Ascending aorta (tissue), 2 donors: Measurements from ENCODE around the gene OTULIN. TPM values are rescaled to one million over a fixed set of nuclear protein-coding genes. Genes with fewer than 3 reads are reported as not detected.

Source experiments
- DNase-seq, 2 donors: peaks; one replicate each; pipeline ENCODE4 v3.0.0-alpha.2; 2019; ENCODE audit warnings: low spot score in 2 of 2
- H3K27ac ChIP-seq, 2 donors: fragments of 200-600 bp; sonication (generic); one replicate each; pipeline ENCODE4 v1.5.1; 2016 to 2017; ENCODE audit warnings: mild to moderate bottlenecking in 1 of 2
- H3K27me3 ChIP-seq: fragments of 200-600 bp; sonication (generic); one replicate; pipeline ENCODE4 v1.5.1; 2017
- H3K36me3 ChIP-seq, 2 donors: fragments of 200-600 bp; sonication (generic); one replicate each; pipeline ENCODE4 v1.5.1; 2016
- H3K4me1 ChIP-seq, 2 donors: fragments of 200-600 bp; sonication (generic); one replicate each; pipeline ENCODE4 v1.5.1; 2016 to 2017; ENCODE audit warnings: mild to moderate bottlenecking in 1 of 2
- H3K4me3 ChIP-seq, 2 donors: fragments of 200-600 bp; sonication (generic); one replicate each; pipeline ENCODE4 v1.5.1; 2016 to 2017; ENCODE audit warnings: mild to moderate bottlenecking in 1 of 2
- H3K9me3 ChIP-seq, 2 donors: fragments of 200-600 bp; sonication (generic); one replicate each; pipeline ENCODE4 v1.5.1; 2016
- CTCF ChIP-seq, 3 experiments: fragments of 200-600 bp in 2 of 3; fragments of 450-650 bp in 1 of 3; sonication (generic) in 2 of 3; IDR thresholded peaks; one replicate each; pipeline ENCODE4 v1.5.1; 2016 to 2019; ENCODE audit warnings: antibody characterized with exemption in 3 of 3, mild to moderate bottlenecking in 1 of 3, moderate library complexity in 1 of 3
- intact Hi-C: fragments of 100-400 bp; cut with DNase I; formaldehyde crosslinking; loops from one replicate; pipeline ENCODE4 v1.15.1; 2023
- total RNA-seq: library from RNA; depleted of rRNA; stranded (reverse); fragments of >200 nt; gene quantifications from one replicate; pipeline ENCODE4 v1.1.0, GENCODE V29; 2016

OTULIN gene
- total RNA-seq, 1 donor from 2014 or later: 56.9 TPM

DNA sequence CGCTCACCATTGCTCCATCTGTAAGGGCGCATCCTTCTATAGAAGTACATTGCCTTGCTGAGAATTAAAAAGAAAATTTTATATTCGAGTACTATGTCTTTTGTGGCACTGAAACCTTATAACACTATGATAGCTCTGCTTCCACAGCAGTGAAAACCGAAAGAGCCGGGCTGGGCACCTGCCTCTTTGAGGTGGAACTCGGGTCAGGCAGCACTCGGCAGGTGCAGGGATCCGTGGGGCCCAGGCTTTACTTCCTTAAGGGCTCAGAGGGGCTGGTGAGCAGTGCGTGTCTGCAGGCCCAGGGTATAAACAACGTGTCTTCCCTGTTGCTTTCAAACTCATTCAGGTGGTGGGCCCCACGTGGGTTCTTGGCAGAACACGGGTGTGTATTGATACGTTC is 69.9 kb downstream of the OTULIN start:
- H3K9me3 ChIP-seq: no peaks in the 10 kb centered on the region
- no peaks in the 10 kb centered on the region for H3K27me3 ChIP-seq
- intact Hi-C loops: no loop called here
- peaks cover 36 to 43% of the 10 kb centered on the region in 2 donors for H3K36me3 ChIP-seq
- DNase-seq: no peak
- no peak overlapping the region for H3K27ac ChIP-seq
- no peak for TF ChIP-seq CTCF (IDR thresholded peaks at IDR 0.05)
- H3K4me1 ChIP-seq: peaks cover 0 to 11% of the 10 kb centered on the region in 2 donors
- no peak overlapping the region for H3K4me3 ChIP-seq

DNA sequence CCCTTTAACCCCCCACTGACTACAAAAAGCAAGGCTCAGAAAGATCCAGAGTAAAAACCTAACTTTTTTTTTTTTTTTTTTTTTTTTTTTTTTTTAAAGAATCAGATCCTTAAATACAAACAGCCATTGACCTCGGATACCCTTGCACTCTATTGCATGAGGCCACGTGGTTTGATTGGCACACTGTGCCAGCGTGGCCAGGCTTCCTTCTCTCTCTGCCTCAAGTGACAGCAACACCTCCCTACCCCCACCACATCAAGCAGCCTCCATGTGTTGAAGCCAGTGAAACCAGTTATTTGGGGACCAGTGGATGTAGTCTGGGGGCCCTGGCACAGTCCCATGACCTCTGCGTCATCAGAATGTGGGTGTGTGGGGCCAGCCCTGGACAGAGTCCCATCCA is 71.4 kb downstream of the OTULIN start:
- no peak for DNase-seq
- Histone ChIP-seq H3K9me3 (no peaks in the 10 kb centered on the region), H3K36me3 (peaks cover 34 to 43% of the 10 kb centered on the region in 2 donors), H3K4me3 (no peak overlapping the region), H3K27ac (no peak overlapping the region), H3K4me1 (peaks cover 8 to 21% of the 10 kb centered on the region in 2 donors), H3K27me3 (no peaks in the 10 kb centered on the region)
- TF ChIP-seq CTCF (IDR thresholded peaks at IDR 0.05): no peak
- intact Hi-C loops: no loop called here

GRCh38 chr5:14737291-14737690 is 72.8 kb downstream of the OTULIN start:
- no peaks in the 10 kb centered on the region for H3K27me3 ChIP-seq
- peaks cover 30 to 54% of the 10 kb centered on the region in 2 donors for H3K36me3 ChIP-seq
- no peak overlapping the region for H3K27ac ChIP-seq
- DNase-seq: no peak
- TF ChIP-seq CTCF (IDR thresholded peaks at IDR 0.05): no peak
- H3K4me1 ChIP-seq: peaks cover 8 to 21% of the 10 kb centered on the region in 2 donors
- intact Hi-C loops: no loop called here
- no peaks in the 10 kb centered on the region for H3K9me3 ChIP-seq
- H3K4me3 ChIP-seq: no peak overlapping the region

GRCh38 chr5:14738050-14738449 is 73.5 kb downstream of the OTULIN start:
- Histone ChIP-seq H3K27me3 (no peaks in the 10 kb centered on the region), H3K9me3 (no peaks in the 10 kb centered on the region), H3K27ac (peak overlapping the region; percentile 70 to 75), H3K36me3 (peaks cover 22 to 56% of the 10 kb centered on the region in 2 donors), H3K4me3 (no peak overlapping the region), H3K4me1 (peaks cover 8 to 29% of the 10 kb centered on the region in 2 donors)
- intact Hi-C loops: no loop called here
- DNase-seq: no peak
- no peak for TF ChIP-seq CTCF (IDR thresholded peaks at IDR 0.05)

- no peaks in the 10 kb centered on the region for H3K9me3 ChIP-seq
- no peaks in the 10 kb centered on the region for H3K27me3 ChIP-seq
- peak overlapping the region; percentile 70 to 75 for H3K27ac ChIP-seq
- H3K36me3 ChIP-seq: peaks cover 17 to 43% of the 10 kb centered on the region in 2 donors
- intact Hi-C loops: no loop called here
- H3K4me3 ChIP-seq: no peak overlapping the region
- peak in 1 of 2 donors; percentile 79 for DNase-seq
- peaks cover 10 to 42% of the 10 kb centered on the region in 2 donors for H3K4me1 ChIP-seq
- TF ChIP-seq CTCF (IDR thresholded peaks at IDR 0.05): no peak
These were observed 75.0 kb downstream of the OTULIN start for GRCh38 chr5:14739538-14739937.

DNA sequence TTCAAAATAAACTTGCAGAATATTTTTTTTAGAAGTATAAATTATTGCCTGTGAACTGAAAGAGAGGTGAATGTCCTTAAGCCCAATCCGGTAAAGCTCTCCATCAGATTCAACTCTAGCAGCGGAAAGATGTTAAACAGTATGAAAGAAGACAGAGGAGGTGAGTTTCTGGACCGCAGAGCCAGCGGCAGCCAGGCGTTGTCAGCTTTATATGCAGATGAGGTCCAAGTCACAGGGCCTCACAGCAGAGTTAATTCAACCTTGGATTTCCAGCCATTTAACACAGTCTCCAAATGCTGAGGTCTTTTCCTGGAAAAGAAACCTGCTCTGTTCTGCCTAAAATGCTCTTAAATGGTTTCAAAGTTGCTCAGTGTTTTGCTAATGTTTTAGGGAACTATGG is 75.5 kb downstream of the OTULIN start:
- DNase-seq: no peak
- H3K36me3 ChIP-seq: peaks cover 16 to 47% of the 10 kb centered on the region in 2 donors
- peaks cover 11 to 43% of the 10 kb centered on the region in 2 donors for H3K4me1 ChIP-seq
- H3K27ac ChIP-seq: peak overlapping the region; percentile 70 to 75
- H3K27me3 ChIP-seq: no peaks in the 10 kb centered on the region
- no peaks in the 10 kb centered on the region for H3K9me3 ChIP-seq
- TF ChIP-seq CTCF (IDR thresholded peaks at IDR 0.05): no peak
- intact Hi-C loops: loop anchor here (5.0 kb wide), 1 partner anchor 132 kb away; the partner anchor contains the start of gene ANKH
- H3K4me3 ChIP-seq: no peak overlapping the region
